GM23338 (cell line): ENCODE measurements around the gene PTPRC. TPM values are rescaled to one million over a fixed set of nuclear protein-coding genes. Genes with fewer than 3 reads are reported as not detected.

ENCODE experiments used
- ATAC-seq: fragments of 200-7000 bp; cut with Tn5 transposase; 3 replicates; pipeline ENCODE4 v1.9.1; 2020
- DNase-seq: peaks from one replicate; pipeline ENCODE4 v3.0.0-alpha.2; 2015; ENCODE audit warnings: low spot score
- H2AFZ ChIP-seq: fragments of 200-600 bp; sonication (generic); 2 replicates; pipeline ENCODE4 v1.8.0; 2016; ENCODE audit warnings: antibody characterized with exemption, mild to moderate bottlenecking, moderate library complexity
- H3F3A ChIP-seq: fragments of 200-600 bp; sonication (generic); replicated peaks from 2 replicates; pipeline ENCODE4 v1.8.0; 2017; ENCODE audit warnings: antibody characterized with exemption, mixed run types, low read depth
- H3K27ac ChIP-seq: fragments of 200-600 bp; sonication (generic); 2 replicates; pipeline ENCODE4 v1.6.1; 2016; ENCODE audit warnings: low read depth
- H3K27me3 ChIP-seq: fragments of 200-600 bp; sonication (generic); 2 replicates; pipeline ENCODE4 v1.8.0; 2016; ENCODE audit warnings: mild to moderate bottlenecking, mixed run types, moderate library complexity; ENCODE audit not compliant: insufficient read depth
- H3K36me3 ChIP-seq: fragments of 200-600 bp; sonication (generic); 2 replicates; pipeline ENCODE4 v1.8.0; 2016; ENCODE audit warnings: mild to moderate bottlenecking; ENCODE audit not compliant: insufficient read depth
- H3K4me1 ChIP-seq: fragments of 200-600 bp; sonication (generic); 2 replicates; pipeline ENCODE4 v1.8.0; 2016; ENCODE audit warnings: mild to moderate bottlenecking, moderate library complexity; ENCODE audit not compliant: insufficient read depth
- H3K4me2 ChIP-seq: fragments of 200-600 bp; sonication (generic); 2 replicates; pipeline ENCODE4 v1.7.1; 2017; ENCODE audit warnings: mixed run types
- H3K4me3 ChIP-seq: fragments of 200-600 bp; sonication (generic); 2 replicates; pipeline ENCODE4 v1.6.1; 2016; ENCODE audit warnings: mixed run types
- H3K79me2 ChIP-seq: fragments of 200-600 bp; sonication (generic); replicated peaks from 2 replicates; pipeline ENCODE4 v1.8.0; 2017; ENCODE audit warnings: mild to moderate bottlenecking; ENCODE audit not compliant: insufficient read depth
- H3K9me2 ChIP-seq: fragments of 200-600 bp; sonication (generic); 2 replicates; pipeline ENCODE4 v1.8.0; 2017; ENCODE audit not compliant: insufficient read depth
- H4K20me1 ChIP-seq: fragments of 200-600 bp; sonication (generic); replicated peaks from 2 replicates; pipeline ENCODE4 v1.8.0; 2017; ENCODE audit warnings: mild to moderate bottlenecking; ENCODE audit not compliant: insufficient read depth
- H3K27ac Mint-ChIP-seq: 2 replicates; pipeline ENCODE4 v1.8.0; 2020; ENCODE audit warnings: inconsistent platforms, mild to moderate bottlenecking, moderate library complexity, mixed read lengths
- H3K27me3 Mint-ChIP-seq: 3 replicates; pipeline ENCODE4 v1.8.0; 2022; ENCODE audit warnings: low read depth, mild to moderate bottlenecking, moderate library complexity, mixed read lengths, inconsistent platforms; ENCODE audit not compliant: insufficient read depth, poor library complexity
- H3K36me3 Mint-ChIP-seq: 3 replicates; pipeline ENCODE4 v1.8.0; 2021; ENCODE audit warnings: low read depth, mild to moderate bottlenecking, inconsistent platforms, moderate library complexity, mixed read lengths
- H3K4me1 Mint-ChIP-seq: 3 replicates; pipeline ENCODE4 v1.8.0; 2020; ENCODE audit warnings: mild to moderate bottlenecking, inconsistent platforms, mixed read lengths
- H3K4me3 Mint-ChIP-seq: 3 replicates; pipeline ENCODE4 v1.8.0; 2021; ENCODE audit warnings: moderate library complexity, mild to moderate bottlenecking, inconsistent platforms, mixed read lengths
- H3K9me3 Mint-ChIP-seq: 3 replicates; pipeline ENCODE4 v1.8.0; 2020; ENCODE audit warnings: moderate library complexity, mild to moderate bottlenecking, inconsistent platforms, mixed read lengths
- CREB1 ChIP-seq: fragments of 250-450 bp; sonication (Bioruptor Pico); IDR thresholded peaks from 2 replicates; pipeline ENCODE4 v1.5.0; 2020; ENCODE audit warnings: low read depth, mild to moderate bottlenecking, moderate library complexity
- CTCF ChIP-seq, 2 experiments: fragments of 200-600 bp in 1 of 2; sonication (generic) in 1 of 2; conservative IDR thresholded peaks; 2 replicates each; pipeline versions ENCODE4 v1.5.1 to v1.6.1; 2016 to 2017; ENCODE audit warnings: antibody characterized with exemption in 2 of 2, low read depth in 2 of 2, mild to moderate bottlenecking in 2 of 2, moderate library complexity in 1 of 2
- ETS1 ChIP-seq: IDR thresholded peaks from 2 replicates; pipeline ENCODE4 v1.6.1; 2016; ENCODE audit warnings: antibody characterized with exemption
- EZH2 ChIP-seq: fragments of 200-600 bp; sonication (generic); IDR thresholded peaks from one replicate; pipeline ENCODE4 v1.8.0; 2017; ENCODE audit warnings: antibody characterized with exemption, mild to moderate bottlenecking, low read depth; ENCODE audit not compliant: unreplicated experiment
- EZH2phosphoT487 ChIP-seq: fragments of 200-600 bp; sonication (generic); IDR thresholded peaks from one replicate; pipeline ENCODE4 v1.8.1; 2018; ENCODE audit warnings: antibody characterized with exemption; ENCODE audit not compliant: unreplicated experiment
- JUNB ChIP-seq: IDR thresholded peaks from one replicate; pipeline ENCODE4 v1.6.1; 2016; ENCODE audit warnings: antibody characterized with exemption; ENCODE audit not compliant: unreplicated experiment
- NANOG ChIP-seq: IDR thresholded peaks from 2 replicates; pipeline ENCODE4 v1.6.1; 2016; ENCODE audit warnings: antibody characterized with exemption, borderline replicate concordance
- POLR2AphosphoS5 ChIP-seq: IDR thresholded peaks from 2 replicates; pipeline ENCODE4 v1.6.1; 2016; ENCODE audit warnings: antibody characterized with exemption, low read depth
- REST ChIP-seq: IDR thresholded peaks from one replicate; pipeline ENCODE4 v1.6.1; 2018; ENCODE audit warnings: antibody characterized with exemption; ENCODE audit not compliant: unreplicated experiment
- STAT1 ChIP-seq: IDR thresholded peaks from one replicate; pipeline ENCODE4 v1.6.1; 2016; ENCODE audit warnings: antibody characterized with exemption; ENCODE audit not compliant: unreplicated experiment
- ZNF114 ChIP-seq: fragments of 250-450 bp; sonication (Bioruptor Pico); IDR thresholded peaks from 2 replicates; pipeline ENCODE4 v1.5.0; 2020; ENCODE audit warnings: mild to moderate bottlenecking, moderate library complexity
- ZNF331 ChIP-seq: fragments of 250-450 bp; sonication (Bioruptor Pico); IDR thresholded peaks from 2 replicates; pipeline ENCODE4 v1.5.0; 2020; ENCODE audit warnings: low read depth, mild to moderate bottlenecking, moderate library complexity
- ZNF462 ChIP-seq: fragments of 250-450 bp; sonication (Bioruptor Pico); IDR thresholded peaks from 2 replicates; pipeline ENCODE4 v1.5.0; 2020; ENCODE audit warnings: mild to moderate bottlenecking, moderate library complexity
- polyA plus RNA-seq: library from polyadenylated mRNA; unstranded; fragments of >200 nt; fragmentation: Nextera tagmentation; extraction: Ambion mirVana; gene quantifications from 2 replicates; pipeline ENCODE4 v1.2.1, GENCODE V29; 2016
- total RNA-seq: library from RNA; depleted of rRNA; stranded (reverse); fragments of >200 nt; shearing (Covaris generic); gene quantifications from 2 replicates; pipeline ENCODE4 v1.2.3, GENCODE V29; 2014

Gene PTPRC
- total and polyA plus RNA-seq, 2 experiments from 2014 or later: 0.10 to 0.52 TPM

GRCh38 chr1:198677027-198677426 lies 38.2 kb downstream of the PTPRC start:
- H3K9me2 ChIP-seq: no peaks in the 10 kb centered on the region
- H3K36me3 ChIP-seq: no peaks in the 10 kb centered on the region
- Mint-ChIP-seq H3K4me1 (peaks cover 15% of the 10 kb centered on the region), H3K4me3 (no peak overlapping the region), H3K36me3 (no peaks in the 10 kb centered on the region), H3K27me3 (peaks cover 1% of the 10 kb centered on the region), H3K27ac (no peak overlapping the region), H3K9me3 (no peaks in the 10 kb centered on the region)
- no peaks in the 10 kb centered on the region for H4K20me1 ChIP-seq
- H3K4me3 ChIP-seq: no peak overlapping the region
- TF ChIP-seq ZNF462 (CRISPR knock-in tag): no peak
- TF ChIP-seq ZNF114: no peak
- TF ChIP-seq EZH2phosphoT487: no peak
- no peak for TF ChIP-seq ZNF331 (CRISPR knock-in tag)
- no peak for TF ChIP-seq JUNB
- no peak for TF ChIP-seq ETS1
- TF ChIP-seq REST: no peak
- TF ChIP-seq NANOG: no peak
- no peak for TF ChIP-seq POLR2AphosphoS5
- TF ChIP-seq CTCF (conservative IDR thresholded peaks at IDR 0.05; ENCODE audit: low read depth in 2 of 2): no peak
- TF ChIP-seq EZH2: no peak
- no peak for TF ChIP-seq CREB1 (CRISPR knock-in tag)
- no peak for TF ChIP-seq STAT1
- no peaks in the 10 kb centered on the region for H3F3A ChIP-seq
- H3K27me3 ChIP-seq: no peaks in the 10 kb centered on the region
- no peak overlapping the region for H3K27ac ChIP-seq
- no peak for DNase-seq
- no peak overlapping the region for H3K4me2 ChIP-seq
- no peak overlapping the region for H2AFZ ChIP-seq
- no peaks in the 10 kb centered on the region for H3K79me2 ChIP-seq
- peaks cover 5% of the 10 kb centered on the region for H3K4me1 ChIP-seq
- no peak for ATAC-seq
